Measurements from ENCODE around the gene VSNL1.

Gene VSNL1

GRCh38 chr2:17506736-17507616 lies 33.5 kb upstream of the VSNL1 start:
- Histone ChIP-seq H3K4me3 (ENCODE audit: low read depth, low read length) (no peak overlapping the region), H3K27ac (ENCODE audit: extremely low read depth, low read depth, low read length) (no peak overlapping the region), H3K4me1 (ENCODE audit: control insufficient read depth, insufficient read depth, low read length) (no peaks in the 10 kb centered on the region), H3K36me3 (ENCODE audit: control insufficient read depth in 2 of 2, insufficient read depth in 1 of 2, low read length in 2 of 2) (no peaks in the 10 kb centered on the region), H3K9me3 (ENCODE audit: control insufficient read depth, insufficient read depth, low read depth, low read length) (no peaks in the 10 kb centered on the region)
- ChIA-PET POLR2A (no interaction called here), CTCF (no interaction called here)
- no peak for TF ChIP-seq ZNF791 (tag by site-specific recombination; IDR thresholded peaks at IDR 0.05)
- no peak for TF ChIP-seq ZNF596 (tag by site-specific recombination; IDR thresholded peaks at IDR 0.05)
- no peak for TF ChIP-seq GLI4 (tag by site-specific recombination; IDR thresholded peaks at IDR 0.05)
- no peak for TF ChIP-seq ZSCAN4 (tag by site-specific recombination; IDR thresholded peaks at IDR 0.05)
- TF ChIP-seq ZNF266 (tag by site-specific recombination; IDR thresholded peaks at IDR 0.05; ENCODE audit: low read depth): no peak
- no peak for TF ChIP-seq BCL11A (tag by site-specific recombination; IDR thresholded peaks at IDR 0.05; ENCODE audit: low read depth)
- TF ChIP-seq GLI2 (tag by site-specific recombination; IDR thresholded peaks at IDR 0.05; ENCODE audit: borderline replicate concordance, low read depth): no peak
- no peak for TF ChIP-seq ZNF18 (tag by site-specific recombination; IDR thresholded peaks at IDR 0.05)
- TF ChIP-seq ZXDB (tag by site-specific recombination; IDR thresholded peaks at IDR 0.05): no peak
- no peak for TF ChIP-seq ZNF558 (tag by site-specific recombination; IDR thresholded peaks at IDR 0.05)
- no peak for TF ChIP-seq ZNF701 (tag by site-specific recombination; IDR thresholded peaks at IDR 0.05)
- TF ChIP-seq ZNF169 (tag by site-specific recombination; IDR thresholded peaks at IDR 0.05): no peak
- no peak for TF ChIP-seq ZNF645 (tag by site-specific recombination; IDR thresholded peaks at IDR 0.05)
- no peak for TF ChIP-seq ZNF174 (tag by site-specific recombination; IDR thresholded peaks at IDR 0.05)

- POLR2A ChIA-PET: no interaction called here
- Histone ChIP-seq H3K4me3 (ENCODE audit: low read depth, low read length) (no peak overlapping the region), H3K27ac (ENCODE audit: extremely low read depth, low read depth, low read length) (no peak overlapping the region), H3K4me1 (ENCODE audit: control insufficient read depth, insufficient read depth, low read length) (no peaks in the 10 kb centered on the region), H3K36me3 (ENCODE audit: control insufficient read depth in 2 of 2, insufficient read depth in 1 of 2, low read length in 2 of 2) (no peaks in the 10 kb centered on the region), H3K9me3 (ENCODE audit: control insufficient read depth, insufficient read depth, low read depth, low read length) (no peaks in the 10 kb centered on the region)
- CTCF ChIA-PET: no interaction called here
- TF ChIP-seq MYNN (tag by site-specific recombination; IDR thresholded peaks at IDR 0.05; ENCODE audit: borderline replicate concordance): no peak
- no peak for TF ChIP-seq IKZF3 (tag by site-specific recombination; IDR thresholded peaks at IDR 0.05)
- no peak for TF ChIP-seq ZBTB44 (tag by site-specific recombination; IDR thresholded peaks at IDR 0.05)
- TF ChIP-seq FEZF1 (tag by site-specific recombination; IDR thresholded peaks at IDR 0.05): no peak
- no peak for TF ChIP-seq ZFP69B (tag by site-specific recombination; IDR thresholded peaks at IDR 0.05)
- TF ChIP-seq ZNF211 (tag by site-specific recombination; IDR thresholded peaks at IDR 0.05; ENCODE audit: low read depth): no peak
- no peak for TF ChIP-seq ZNF248 (tag by site-specific recombination; IDR thresholded peaks at IDR 0.05)
- no peak for TF ChIP-seq ZBTB21 (tag by site-specific recombination; IDR thresholded peaks at IDR 0.05)
- no peak for TF ChIP-seq ZSCAN5A (tag by site-specific recombination; IDR thresholded peaks at IDR 0.05)
- TF ChIP-seq GLI2 (tag by site-specific recombination; IDR thresholded peaks at IDR 0.05; ENCODE audit: borderline replicate concordance, low read depth): no peak
- TF ChIP-seq OSR2 (tag by site-specific recombination; IDR thresholded peaks at IDR 0.05): no peak
- TF ChIP-seq ZNF302 (tag by site-specific recombination; IDR thresholded peaks at IDR 0.05; ENCODE audit: low read depth): no peak
- TF ChIP-seq ZNF558 (tag by site-specific recombination; IDR thresholded peaks at IDR 0.05): no peak
- TF ChIP-seq CTCF (tag by site-specific recombination; IDR thresholded peaks at IDR 0.05): no peak
- TF ChIP-seq HOXC10 (CRISPR knock-in tag; IDR thresholded peaks at IDR 0.05): no peak
- TF ChIP-seq ZNF596 (tag by site-specific recombination; IDR thresholded peaks at IDR 0.05): no peak
Observed at GRCh38 chr2:17515652-17516051, 24.8 kb upstream of the VSNL1 start.

Measured in HEK293 (cell line).